Stomach (tissue), 9 donors: Measurements from ENCODE around the gene TOX2. TPM values are rescaled to one million over a fixed set of nuclear protein-coding genes. Genes with fewer than 3 reads are reported as not detected.

Source experiments
- DNase-seq, 2 donors: peaks; one replicate each; pipeline versions ENCODE4 v3.0.0 to v3.0.0-alpha.2; 2013 to 2019
- H3K27ac ChIP-seq, 5 donors: fragments of 200-600 bp in 4 of 5; sonication (generic) in 4 of 5; one replicate each; pipeline ENCODE4 v1.5.1; 2013 to 2019; ENCODE audit warnings: mild to moderate bottlenecking in 1 of 5, moderate library complexity in 1 of 5
- H3K27me3 ChIP-seq, 3 donors: fragments of 200-600 bp; sonication (generic); one replicate each; pipeline ENCODE4 v1.5.1; 2017 to 2019; ENCODE audit warnings: mixed run types in 1 of 3
- H3K36me3 ChIP-seq, 4 donors: fragments of 200-600 bp; sonication (generic); 1 replicate in 3 of 4; 2 replicates in 1 of 4; pipeline ENCODE4 v1.5.1; 2016 to 2019
- H3K4me1 ChIP-seq, 4 donors: fragments of 200-600 bp; sonication (generic); one replicate each; pipeline ENCODE4 v1.5.1; 2016 to 2019
- H3K4me3 ChIP-seq, 4 donors: fragments of 200-600 bp; sonication (generic) in 3 of 4; one replicate each; pipeline ENCODE4 v1.5.1; 2016 to 2019; ENCODE audit warnings: mild to moderate bottlenecking in 1 of 4
- H3K9me3 ChIP-seq, 4 donors: fragments of 200-600 bp; sonication (generic); one replicate each; pipeline ENCODE4 v1.5.1; 2016 to 2019
- EP300 ChIP-seq: sonication (generic); formaldehyde crosslinking; IDR thresholded peaks from one replicate; pipeline ENCODE4 v1.6.1; 2017; ENCODE audit warnings: antibody characterized with exemption
- POLR2A ChIP-seq, 4 donors: fragments of 450-650 bp; IDR thresholded peaks; one replicate each; pipeline ENCODE4 v1.6.1; 2016; ENCODE audit warnings: antibody characterized with exemption in 4 of 4, control low read depth in 2 of 4, mild to moderate bottlenecking in 1 of 4, moderate library complexity in 1 of 4
- POLR2AphosphoS5 ChIP-seq, 3 donors: sonication (generic); formaldehyde crosslinking; IDR thresholded peaks; one replicate each; pipeline ENCODE4 v1.6.1; 2016; ENCODE audit warnings: antibody characterized with exemption in 3 of 3
- WGBS, 5 donors: extraction: QIAGEN DNeasy Blood & Tissue Kit in 3 of 5; methylation state at CpG; one replicate each; pipeline versions ENCODE4 v1.1.5 to v1.1.7; 2013 to 2018; 5-methylcytosine and 5-hydroxymethylcytosine counted together
- intact Hi-C: fragments of 100-400 bp; cut with DNase I; formaldehyde crosslinking; loops from one replicate; pipeline ENCODE4 v1.15.1; 2023; ENCODE audit warnings: low total_unique reads
- polyA plus RNA-seq, 3 donors: library from polyadenylated mRNA; stranded (reverse); fragments of 200-250 nt; gene quantifications; one replicate each; pipeline ENCODE4 v1.2.3, GENCODE V29; 2013
- total RNA-seq, 5 donors: library from RNA; depleted of rRNA; stranded (reverse); fragments of >200 nt; gene quantifications; one replicate each; pipeline versions ENCODE4 v1.1.0 to v1.2.3, GENCODE V29; 2014 to 2016
- TF ChIP-seq, protein P1 (sequence below), 7 experiments: fragments of 450-650 bp in 4 of 7; fragments of 200-600 bp in 3 of 7; sonication (generic) in 3 of 7; IDR thresholded peaks; one replicate each; pipeline ENCODE4 v1.5.1; 2016 to 2019; ENCODE audit warnings: antibody characterized with exemption in 7 of 7, control low read depth in 2 of 7, mild to moderate bottlenecking in 1 of 7
- donor health status: healthy with polysubstance abuse.
- donor health status: Bipolar disorder and iron deficiency.
- donor health status: healthy.

Gene TOX2
- total and polyA plus RNA-seq, 8 donors = 0.87 to 20.2 (median 7.0) TPM; not detected in 1

DNA sequence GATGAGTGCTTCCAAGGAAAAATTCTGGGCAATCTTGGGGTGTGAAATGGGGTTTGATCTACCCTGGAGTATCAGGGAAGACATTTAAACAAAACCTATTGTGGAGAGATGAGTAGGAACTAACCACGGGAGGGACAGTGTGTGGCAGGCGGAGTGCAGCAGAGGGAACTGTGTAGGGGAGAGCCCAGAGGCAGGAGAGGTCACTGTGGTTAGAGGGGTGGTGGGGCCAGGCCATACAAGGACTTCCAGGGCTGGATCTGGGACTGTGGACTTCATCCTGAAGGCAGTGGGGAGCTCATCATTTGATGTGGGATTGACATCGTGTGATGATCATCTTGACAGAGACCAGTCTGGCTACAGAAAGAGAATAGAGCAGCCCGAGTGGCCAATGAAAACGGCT, 89.0 kb downstream of the TOX2 start:
- no peaks in the 10 kb centered on the region for H3K4me1 ChIP-seq
- TF ChIP-seq EP300 = no peak
- TF ChIP-seq, protein P1, sequence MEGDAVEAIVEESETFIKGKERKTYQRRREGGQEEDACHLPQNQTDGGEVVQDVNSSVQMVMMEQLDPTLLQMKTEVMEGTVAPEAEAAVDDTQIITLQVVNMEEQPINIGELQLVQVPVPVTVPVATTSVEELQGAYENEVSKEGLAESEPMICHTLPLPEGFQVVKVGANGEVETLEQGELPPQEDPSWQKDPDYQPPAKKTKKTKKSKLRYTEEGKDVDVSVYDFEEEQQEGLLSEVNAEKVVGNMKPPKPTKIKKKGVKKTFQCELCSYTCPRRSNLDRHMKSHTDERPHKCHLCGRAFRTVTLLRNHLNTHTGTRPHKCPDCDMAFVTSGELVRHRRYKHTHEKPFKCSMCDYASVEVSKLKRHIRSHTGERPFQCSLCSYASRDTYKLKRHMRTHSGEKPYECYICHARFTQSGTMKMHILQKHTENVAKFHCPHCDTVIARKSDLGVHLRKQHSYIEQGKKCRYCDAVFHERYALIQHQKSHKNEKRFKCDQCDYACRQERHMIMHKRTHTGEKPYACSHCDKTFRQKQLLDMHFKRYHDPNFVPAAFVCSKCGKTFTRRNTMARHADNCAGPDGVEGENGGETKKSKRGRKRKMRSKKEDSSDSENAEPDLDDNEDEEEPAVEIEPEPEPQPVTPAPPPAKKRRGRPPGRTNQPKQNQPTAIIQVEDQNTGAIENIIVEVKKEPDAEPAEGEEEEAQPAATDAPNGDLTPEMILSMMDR (IDR thresholded peaks at IDR 0.05) = no peak
- TF ChIP-seq POLR2A (IDR thresholded peaks at IDR 0.05) = no peak
- H3K27ac ChIP-seq = no peak overlapping the region
- no peak overlapping the region for H3K4me3 ChIP-seq
- no peaks in the 10 kb centered on the region for H3K9me3 ChIP-seq
- no peaks in the 10 kb centered on the region for H3K27me3 ChIP-seq
- intact Hi-C loops = no loop called here
- no peaks in the 10 kb centered on the region for H3K36me3 ChIP-seq
- no peak for DNase-seq
- WGBS, 5 donors = 77 to 90% (median 85%) methylated on average over 5 of the region's 5 CpGs

DNA sequence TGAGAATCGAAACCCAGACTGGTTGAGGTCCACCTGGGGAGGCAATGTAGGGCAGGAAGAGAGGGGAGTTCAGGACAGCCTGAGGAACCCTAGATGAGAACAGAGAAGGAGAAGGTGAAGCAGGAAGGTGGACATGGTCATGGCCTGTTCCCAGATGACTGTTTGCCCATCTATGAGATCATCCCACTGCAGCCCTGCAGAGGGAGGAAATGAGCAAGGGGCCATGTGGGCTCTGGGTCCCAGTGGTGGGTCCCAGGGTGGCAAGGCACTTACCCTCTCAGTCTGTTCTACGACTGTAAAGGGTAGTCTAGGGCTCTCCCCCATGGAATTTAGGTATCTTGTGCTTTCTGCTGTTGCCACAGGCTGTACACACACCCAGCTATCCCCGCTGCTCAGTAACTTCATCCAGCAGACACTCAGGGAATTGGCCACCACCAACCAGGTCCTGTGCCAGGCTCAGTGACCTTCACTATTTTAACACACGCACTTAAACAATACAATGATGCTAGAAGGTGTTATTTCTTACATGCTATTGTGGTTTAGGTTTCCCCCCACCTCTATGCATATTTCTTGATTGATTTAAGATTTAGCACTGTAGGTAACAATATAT, 89.8 kb downstream of the TOX2 start:
- Histone ChIP-seq H3K36me3 (no peaks in the 10 kb centered on the region), H3K4me1 (peaks cover 0 to 2% (median 0%) of the 10 kb centered on the region in 4 donors), H3K27ac (no peak overlapping the region), H3K9me3 (no peaks in the 10 kb centered on the region), H3K27me3 (no peaks in the 10 kb centered on the region), H3K4me3 (no peak overlapping the region)
- WGBS, 5 donors = 88 to 91% (median 90%) methylated on average over 4 of the region's 4 CpGs
- TF ChIP-seq POLR2AphosphoS5 (IDR thresholded peaks at IDR 0.05) (no peak), EP300 (no peak), POLR2A (IDR thresholded peaks at IDR 0.05) (no peak)
- TF ChIP-seq, protein P1 (IDR thresholded peaks at IDR 0.05) = no peak
- intact Hi-C loops = no loop called here
- no peak for DNase-seq

DNA sequence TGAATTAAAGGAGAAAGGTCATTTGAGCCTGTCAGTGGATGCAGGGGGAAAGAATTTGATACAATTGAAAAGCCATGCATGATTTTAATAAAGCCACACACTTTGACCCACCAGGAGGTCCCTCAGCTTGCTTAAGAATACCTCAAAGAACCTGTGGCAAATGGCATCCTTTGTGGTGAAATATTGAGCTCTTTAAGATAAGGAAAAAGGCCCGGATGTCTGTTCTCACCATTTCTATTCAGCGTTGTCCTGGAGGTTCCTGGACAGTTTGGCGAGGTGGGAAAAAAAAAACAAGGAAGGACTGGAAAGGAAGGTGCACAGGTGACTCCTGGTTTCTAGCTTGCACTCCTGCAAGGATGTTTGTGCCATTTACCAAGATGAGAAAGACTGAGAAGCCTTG, 91.0 kb downstream of the TOX2 start:
- intact Hi-C loops = no loop called here
- TF ChIP-seq POLR2AphosphoS5 (IDR thresholded peaks at IDR 0.05) (no peak), POLR2A (IDR thresholded peaks at IDR 0.05) (no peak), EP300 (no peak)
- TF ChIP-seq, protein P1 (IDR thresholded peaks at IDR 0.05) = no peak
- Histone ChIP-seq H3K4me1 (peaks cover 0 to 7% (median 0%) of the 10 kb centered on the region in 4 donors), H3K36me3 (no peaks in the 10 kb centered on the region), H3K27ac (no peak overlapping the region), H3K4me3 (no peak overlapping the region), H3K9me3 (no peaks in the 10 kb centered on the region), H3K27me3 (no peaks in the 10 kb centered on the region)
- no peak for DNase-seq
- 63 to 82% (median 70%) methylated on average over 3 of the region's 3 CpGs for WGBS, 5 donors

DNA sequence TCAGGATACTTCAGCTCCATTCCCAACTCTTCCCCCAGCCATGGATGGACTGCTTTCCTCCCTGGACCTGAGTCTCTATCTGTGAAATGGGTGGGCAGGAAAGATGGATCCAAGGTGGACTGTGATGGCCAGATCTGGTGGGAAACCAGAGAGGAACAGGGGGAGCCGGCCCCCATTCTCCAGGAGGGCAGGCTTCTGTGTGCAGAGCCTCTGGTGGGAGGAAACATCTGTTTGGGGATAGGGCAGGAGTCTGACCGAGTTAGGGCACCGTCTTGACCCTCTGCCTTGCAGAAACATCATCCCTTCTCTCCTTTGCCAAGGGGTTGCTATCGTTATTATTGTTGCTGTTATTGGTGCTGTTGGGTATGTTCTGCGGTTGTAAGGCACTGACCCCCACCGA, 91.5 kb downstream of the TOX2 start:
- intact Hi-C loops = no loop called here
- no peak for DNase-seq
- no peaks in the 10 kb centered on the region for H3K36me3 ChIP-seq
- peaks cover 0 to 7% (median 0%) of the 10 kb centered on the region in 4 donors for H3K4me1 ChIP-seq
- no peak overlapping the region for H3K4me3 ChIP-seq
- no peak overlapping the region for H3K27ac ChIP-seq
- no peaks in the 10 kb centered on the region for H3K9me3 ChIP-seq
- H3K27me3 ChIP-seq = no peaks in the 10 kb centered on the region
- TF ChIP-seq POLR2AphosphoS5 (IDR thresholded peaks at IDR 0.05) (no peak), POLR2A (IDR thresholded peaks at IDR 0.05) (no peak), EP300 (no peak)
- TF ChIP-seq, protein P1 (IDR thresholded peaks at IDR 0.05) = no peak
- 83 to 92% (median 91%) methylated on average over 6 of the region's 6 CpGs for WGBS, 5 donors
